ENCODE results near the gene ACER1.
A peak's percentile ranks its signal among the peaks of the same experiment; 100 is the strongest.

ACER1 gene

GRCh38 chr19:6263735-6264444, 69.5 kb downstream of the ACER1 start:
- DNase-seq = no peak

- DNase-seq = no peak
Observed at GRCh38 chr19:6263306-6263705, 70.1 kb downstream of the ACER1 start.

DNA sequence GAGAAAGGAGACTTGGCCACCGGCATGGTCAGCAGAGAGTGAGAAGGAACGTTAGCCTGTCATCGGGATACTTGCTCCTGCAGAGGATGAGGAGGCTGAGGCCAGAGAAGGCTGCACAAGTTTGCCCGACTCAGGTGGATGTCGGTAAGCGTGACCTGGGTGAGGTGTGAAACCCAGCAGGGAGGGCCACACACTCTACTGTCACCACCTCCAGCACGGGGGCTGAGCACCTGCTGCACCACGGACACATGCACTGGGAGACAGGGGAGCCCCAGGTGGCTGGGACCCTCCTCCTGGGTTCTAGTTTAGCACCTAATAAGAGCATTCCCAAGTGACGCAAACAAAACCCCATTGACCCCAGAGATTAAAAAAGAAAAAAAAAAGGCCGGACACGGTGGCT, 70.9 kb downstream of the ACER1 start:
- DNase-seq = no peak

DNA sequence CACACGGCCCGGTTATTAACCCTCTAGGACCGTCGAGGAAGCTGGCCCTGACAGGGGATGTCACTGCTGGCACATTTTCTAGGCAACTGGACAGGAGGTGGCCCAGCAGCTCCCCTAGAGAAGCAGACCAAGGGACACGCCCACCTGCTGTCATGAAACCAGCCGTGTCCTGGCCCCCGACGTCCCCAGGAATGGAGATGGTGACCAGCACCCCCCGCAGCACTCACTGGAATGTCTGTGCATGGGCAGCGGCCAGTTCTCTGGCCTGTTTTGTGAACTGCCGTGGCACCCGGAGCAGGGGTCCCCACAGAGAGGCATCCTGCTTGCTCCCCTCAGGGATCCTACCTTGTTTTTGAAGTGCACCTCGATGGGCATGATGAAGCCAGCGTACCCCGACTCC, 71.5 kb downstream of the ACER1 start:
- no peak for DNase-seq

- peak in 1 of 2 experiments; percentile 7 for DNase-seq
Observed at GRCh38 chr19:6260912-6261650, 72.3 kb downstream of the ACER1 start.

- no peak for DNase-seq
Observed at GRCh38 chr19:6260376-6260775, 73.0 kb downstream of the ACER1 start.

DNA sequence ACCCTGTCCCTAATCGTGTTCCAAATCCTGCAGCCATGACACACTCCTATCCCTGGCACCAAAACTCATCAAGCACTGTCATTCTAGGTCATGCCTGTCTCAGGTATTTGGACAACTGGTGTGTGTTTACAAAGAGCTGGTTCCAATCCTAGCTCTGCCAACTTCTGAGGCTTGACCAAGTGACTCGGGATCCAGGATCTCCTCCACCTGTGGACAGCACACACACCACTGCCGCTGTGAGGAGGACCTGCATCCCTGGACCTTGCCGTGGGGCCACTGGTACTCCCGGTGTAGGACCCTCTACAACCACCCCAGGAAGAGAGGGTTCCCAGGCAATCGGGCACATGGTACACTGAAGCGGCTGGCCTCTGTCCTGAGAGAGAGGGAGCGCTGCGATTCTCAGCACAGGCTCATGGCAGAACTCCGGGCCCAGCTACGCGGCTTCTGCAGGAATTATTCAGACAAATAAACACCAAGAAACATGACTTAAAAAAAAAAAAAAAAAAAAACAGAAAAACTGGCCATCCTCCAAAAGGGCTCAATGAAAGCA, 74.0 kb downstream of the ACER1 start:
- DNase-seq = no peak

GRCh38 chr19:6258812-6259311, 74.5 kb downstream of the ACER1 start:
- DNase-seq = no peak
